ENCODE measurements around the gene CEP72. TPM values are rescaled to one million over a fixed set of nuclear protein-coding genes. Genes with fewer than 3 reads are reported as not detected.
"Not testable (repeated sequence)": the region's sequence is repeated elsewhere in the genome, so short reads cannot be mapped to it uniquely, and the experiment has no call there.

Gene CEP72
- total and polyA plus RNA-seq, 5 experiments from 2014 or later, result 2.8 to 28.8 (median 6.4) TPM

- ATAC-seq, result no peak
- Mint-ChIP-seq H3K4me3 (no peak overlapping the region), H3K36me3 (peaks cover 3 to 22% (median 4%) of the 10 kb centered on the region in 3 donors), H3K9me3 (peaks cover 6 to 29% (median 23%) of the 10 kb centered on the region in 9 donors), H3K27ac (no peak overlapping the region), H3K27me3 (peaks cover 23 to 49% (median 30%) of the 10 kb centered on the region in 5 donors), H3K4me1 (no peaks in the 10 kb centered on the region)
- POLR2A ChIA-PET, result no interaction called here
- no peak for DNase-seq
Observed at GRCh38 chr5:572398-573019, 39.6 kb upstream of the CEP72 start.

GRCh38 chr5:573206-573605 lies 38.9 kb upstream of the CEP72 start:
- ATAC-seq (no peak), DNase-seq (no peak)
- H3K27ac Mint-ChIP-seq, result peak overlapping the region in 1 of 10 donors; percentile 75
- peaks cover 4 to 28% (median 7%) of the 10 kb centered on the region in 3 donors for H3K36me3 Mint-ChIP-seq
- peaks cover 22 to 49% (median 31%) of the 10 kb centered on the region in 5 donors for H3K27me3 Mint-ChIP-seq
- no peak overlapping the region for H3K4me3 Mint-ChIP-seq
- peaks cover 6 to 36% (median 23%) of the 10 kb centered on the region in 9 donors for H3K9me3 Mint-ChIP-seq
- no peaks in the 10 kb centered on the region for H3K4me1 Mint-ChIP-seq
- POLR2A ChIA-PET, result no interaction called here

GRCh38 chr5:573976-574375 lies 38.2 kb upstream of the CEP72 start:
- POLR2A ChIA-PET, result no interaction called here
- peaks cover 23 to 49% (median 29%) of the 10 kb centered on the region in 5 donors for H3K27me3 Mint-ChIP-seq
- H3K4me1 Mint-ChIP-seq, result no peaks in the 10 kb centered on the region
- no peak for ATAC-seq
- no peak overlapping the region for H3K27ac Mint-ChIP-seq
- no peak overlapping the region for H3K4me3 Mint-ChIP-seq
- no peak for DNase-seq
- peaks cover 6 to 41% (median 26%) of the 10 kb centered on the region in 9 donors for H3K9me3 Mint-ChIP-seq
- H3K36me3 Mint-ChIP-seq, result peaks cover 4 to 28% (median 7%) of the 10 kb centered on the region in 3 donors

- no peak for ATAC-seq
- Mint-ChIP-seq H3K4me3 (no peak overlapping the region), H3K36me3 (peaks cover 4 to 28% (median 7%) of the 10 kb centered on the region in 3 donors), H3K9me3 (peaks cover 6 to 41% (median 26%) of the 10 kb centered on the region in 9 donors), H3K27ac (no peak overlapping the region), H3K27me3 (peaks cover 23 to 51% (median 28%) of the 10 kb centered on the region in 5 donors), H3K4me1 (no peaks in the 10 kb centered on the region)
- DNase-seq, result no peak
- POLR2A ChIA-PET, result no interaction called here
Observed at GRCh38 chr5:574906-575305, 37.2 kb upstream of the CEP72 start.

GRCh38 chr5:575636-576035 lies 36.5 kb upstream of the CEP72 start:
- Mint-ChIP-seq H3K27me3 (peaks cover 27 to 58% (median 33%) of the 10 kb centered on the region in 5 donors), H3K36me3 (peaks cover 4 to 28% (median 7%) of the 10 kb centered on the region in 3 donors), H3K4me3 (no peak overlapping the region), H3K9me3 (peaks cover 6 to 41% (median 26%) of the 10 kb centered on the region in 9 donors), H3K4me1 (no peaks in the 10 kb centered on the region), H3K27ac (no peak overlapping the region)
- POLR2A ChIA-PET, result no interaction called here
- ATAC-seq (no peak), DNase-seq (no peak)

- ATAC-seq, DNase-seq, POLR2A ChIA-PET, H3K27ac Mint-ChIP-seq, H3K4me3 Mint-ChIP-seq, H3K4me1 Mint-ChIP-seq: not testable (repeated sequence)
- H3K9me3 Mint-ChIP-seq, result peaks cover 6 to 41% (median 26%) of the 10 kb centered on the region in 9 donors
- peaks cover 33 to 74% (median 45%) of the 10 kb centered on the region in 5 donors for H3K27me3 Mint-ChIP-seq
- H3K36me3 Mint-ChIP-seq, result peaks cover 4 to 28% (median 7%) of the 10 kb centered on the region in 3 donors
Observed at GRCh38 chr5:577214-577613, 34.9 kb upstream of the CEP72 start.

GRCh38 chr5:577800-578199 lies 34.3 kb upstream of the CEP72 start:
- POLR2A ChIA-PET, result no interaction called here
- ATAC-seq, result no peak
- no peaks in the 10 kb centered on the region for H3K4me1 Mint-ChIP-seq

GRCh38 chr5:579211-579610 lies 32.9 kb upstream of the CEP72 start:
- peaks cover 6 to 41% (median 26%) of the 10 kb centered on the region in 9 donors for H3K9me3 Mint-ChIP-seq
- H3K4me3 Mint-ChIP-seq, result no peak overlapping the region
- peaks cover 0 to 2% (median 0%) of the 10 kb centered on the region in 4 donors for H3K4me1 Mint-ChIP-seq
- H3K27ac Mint-ChIP-seq, result no peak overlapping the region
- peaks cover 4 to 28% (median 7%) of the 10 kb centered on the region in 3 donors for H3K36me3 Mint-ChIP-seq
- ATAC-seq, result no peak
- DNase-seq, result no peak
- H3K27me3 Mint-ChIP-seq, result peaks cover 32 to 86% (median 49%) of the 10 kb centered on the region in 5 donors
- POLR2A ChIA-PET, result no interaction called here

More at GRCh38 chr5:577800-578199, 34.3 kb upstream of the CEP72 start:
- Mint-ChIP-seq H3K9me3 (peaks cover 6 to 41% (median 26%) of the 10 kb centered on the region in 9 donors), H3K36me3 (peaks cover 4 to 28% (median 7%) of the 10 kb centered on the region in 3 donors), H3K27me3 (peaks cover 33 to 77% (median 47%) of the 10 kb centered on the region in 5 donors), H3K4me3 (no peak overlapping the region), H3K27ac (no peak overlapping the region)
- no peak for DNase-seq

GRCh38 chr5:579746-580366 lies 32.3 kb upstream of the CEP72 start:
- Mint-ChIP-seq H3K27ac (no peak overlapping the region), H3K9me3 (peaks cover 6 to 37% (median 23%) of the 10 kb centered on the region in 9 donors), H3K36me3 (peaks cover 4 to 27% (median 7%) of the 10 kb centered on the region in 3 donors), H3K27me3 (peaks cover 28 to 79% (median 44%) of the 10 kb centered on the region in 5 donors), H3K4me1 (peaks cover 0 to 2% (median 0%) of the 10 kb centered on the region in 4 donors), H3K4me3 (peak overlapping the region in 1 of 10 donors; percentile 12)
- DNase-seq, result no peak
- POLR2A ChIA-PET, result no interaction called here
- no peak for ATAC-seq

DNA sequence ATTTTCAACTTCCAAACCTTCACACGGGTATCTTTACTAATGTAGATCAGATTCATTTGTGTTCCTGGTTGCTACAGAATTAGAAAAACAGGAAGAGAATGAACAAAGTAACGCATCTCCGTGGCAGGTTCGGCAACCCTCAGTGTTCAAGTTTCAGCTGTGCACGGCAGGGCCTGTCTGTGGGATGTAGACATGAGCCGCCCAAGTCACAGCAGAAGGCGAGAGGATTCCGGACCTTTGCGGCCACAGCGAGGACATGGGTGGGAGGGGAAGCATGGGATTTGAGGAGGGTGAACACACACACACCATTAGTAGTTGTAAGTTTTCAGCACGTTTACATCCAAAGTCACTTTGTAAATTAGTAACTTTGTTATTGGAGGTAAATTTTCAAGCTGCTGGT lies 31.7 kb upstream of the CEP72 start:
- POLR2A ChIA-PET, result no interaction called here
- H3K4me3 Mint-ChIP-seq, result no peak overlapping the region
- ATAC-seq (no peak), DNase-seq (no peak)
- peaks cover 6 to 31% (median 18%) of the 10 kb centered on the region in 9 donors for H3K9me3 Mint-ChIP-seq
- no peak overlapping the region for H3K27ac Mint-ChIP-seq
- H3K4me1 Mint-ChIP-seq, result peaks cover 0 to 2% (median 0%) of the 10 kb centered on the region in 4 donors
- H3K27me3 Mint-ChIP-seq, result peaks cover 23 to 77% (median 43%) of the 10 kb centered on the region in 5 donors
- H3K36me3 Mint-ChIP-seq, result peaks cover 4 to 21% (median 7%) of the 10 kb centered on the region in 3 donors

- no peak for DNase-seq
- peaks cover 3 to 23% (median 11%) of the 10 kb centered on the region in 9 donors for H3K9me3 Mint-ChIP-seq
- peaks cover 17 to 76% (median 38%) of the 10 kb centered on the region in 5 donors for H3K27me3 Mint-ChIP-seq
- no peak overlapping the region for H3K4me3 Mint-ChIP-seq
- POLR2A ChIA-PET, result no interaction called here
- no peak overlapping the region for H3K27ac Mint-ChIP-seq
- ATAC-seq, result no peak
- H3K4me1 Mint-ChIP-seq, result peaks cover 0 to 2% (median 0%) of the 10 kb centered on the region in 4 donors
- peaks cover 0 to 13% (median 4%) of the 10 kb centered on the region in 3 donors for H3K36me3 Mint-ChIP-seq
Observed at GRCh38 chr5:581266-581665, 30.9 kb upstream of the CEP72 start.

GRCh38 chr5:581941-582340 lies 30.2 kb upstream of the CEP72 start:
- H3K36me3 Mint-ChIP-seq, result peaks cover 0 to 10% (median 4%) of the 10 kb centered on the region in 3 donors
- peaks cover 0 to 17% (median 6%) of the 10 kb centered on the region in 9 donors for H3K9me3 Mint-ChIP-seq
- H3K27ac Mint-ChIP-seq, result no peak overlapping the region
- no peak for ATAC-seq
- DNase-seq, result no peak
- POLR2A ChIA-PET, result no interaction called here
- H3K27me3 Mint-ChIP-seq, result peaks cover 13 to 71% (median 38%) of the 10 kb centered on the region in 5 donors
- H3K4me1 Mint-ChIP-seq, result peaks cover 0 to 2% (median 0%) of the 10 kb centered on the region in 4 donors
- H3K4me3 Mint-ChIP-seq, result no peak overlapping the region

- H3K4me1 Mint-ChIP-seq, H3K36me3 Mint-ChIP-seq, H3K27ac Mint-ChIP-seq, DNase-seq, H3K4me3 Mint-ChIP-seq, POLR2A ChIA-PET, ATAC-seq: not testable (repeated sequence)
- Mint-ChIP-seq H3K27me3 (peaks cover 13 to 73% (median 36%) of the 10 kb centered on the region in 5 donors), H3K9me3 (peaks cover 0 to 16% (median 6%) of the 10 kb centered on the region in 9 donors)
Observed at GRCh38 chr5:582445-582844, 29.7 kb upstream of the CEP72 start.
